Subcutaneous adipose tissue (tissue), 4 donors: ENCODE data around the gene PPME1. TPM values are rescaled to one million over a fixed set of nuclear protein-coding genes. Genes with fewer than 3 reads are reported as not detected.

Source experiments
- total RNA-seq, 4 donors: library from RNA; depleted of rRNA; stranded (reverse); fragments of >200 nt; gene quantifications; one replicate each; pipeline ENCODE4 v1.1.0, GENCODE V29; 2016
- TF ChIP-seq, protein P1 (sequence below): fragments of 450-650 bp; IDR thresholded peaks from one replicate; pipeline ENCODE4 v1.5.1; 2016; ENCODE audit warnings: low read depth, mild to moderate bottlenecking, control low read depth, antibody characterized with exemption, moderate library complexity

The PPME1 gene
- total RNA-seq, 4 donors from 2014 or later: 15.0 to 26.3 (median 19.6) TPM

GRCh38 chr11:74185695-74186094 is 14.6 kb downstream of the PPME1 start:
- TF ChIP-seq, protein P1, sequence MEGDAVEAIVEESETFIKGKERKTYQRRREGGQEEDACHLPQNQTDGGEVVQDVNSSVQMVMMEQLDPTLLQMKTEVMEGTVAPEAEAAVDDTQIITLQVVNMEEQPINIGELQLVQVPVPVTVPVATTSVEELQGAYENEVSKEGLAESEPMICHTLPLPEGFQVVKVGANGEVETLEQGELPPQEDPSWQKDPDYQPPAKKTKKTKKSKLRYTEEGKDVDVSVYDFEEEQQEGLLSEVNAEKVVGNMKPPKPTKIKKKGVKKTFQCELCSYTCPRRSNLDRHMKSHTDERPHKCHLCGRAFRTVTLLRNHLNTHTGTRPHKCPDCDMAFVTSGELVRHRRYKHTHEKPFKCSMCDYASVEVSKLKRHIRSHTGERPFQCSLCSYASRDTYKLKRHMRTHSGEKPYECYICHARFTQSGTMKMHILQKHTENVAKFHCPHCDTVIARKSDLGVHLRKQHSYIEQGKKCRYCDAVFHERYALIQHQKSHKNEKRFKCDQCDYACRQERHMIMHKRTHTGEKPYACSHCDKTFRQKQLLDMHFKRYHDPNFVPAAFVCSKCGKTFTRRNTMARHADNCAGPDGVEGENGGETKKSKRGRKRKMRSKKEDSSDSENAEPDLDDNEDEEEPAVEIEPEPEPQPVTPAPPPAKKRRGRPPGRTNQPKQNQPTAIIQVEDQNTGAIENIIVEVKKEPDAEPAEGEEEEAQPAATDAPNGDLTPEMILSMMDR: no peak

DNA sequence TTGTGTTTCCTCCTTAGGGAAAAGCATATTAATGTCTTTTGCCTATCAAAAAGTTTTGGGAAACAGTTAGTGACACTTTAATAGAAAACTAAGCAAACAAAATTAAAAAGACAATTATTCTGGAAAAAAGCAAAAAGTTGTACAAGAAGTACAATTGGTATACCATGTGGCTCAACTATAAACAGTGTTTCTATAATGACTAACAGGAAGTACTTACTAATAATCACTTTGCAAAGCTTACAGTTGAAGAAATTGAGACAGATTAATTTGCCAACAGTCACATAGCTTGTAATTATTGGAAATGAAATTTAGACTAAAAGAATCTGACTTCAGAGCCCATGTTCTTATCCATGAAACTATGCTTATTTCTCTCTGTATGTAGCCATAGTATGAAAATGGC is 24.7 kb downstream of the PPME1 start:
- TF ChIP-seq, protein P1: no peak

GRCh38 chr11:74196781-74197486 is 25.8 kb downstream of the PPME1 start:
- TF ChIP-seq, protein P1: no peak

- TF ChIP-seq, protein P1: no peak
Observed at GRCh38 chr11:74203966-74204365, 32.9 kb downstream of the PPME1 start.

DNA sequence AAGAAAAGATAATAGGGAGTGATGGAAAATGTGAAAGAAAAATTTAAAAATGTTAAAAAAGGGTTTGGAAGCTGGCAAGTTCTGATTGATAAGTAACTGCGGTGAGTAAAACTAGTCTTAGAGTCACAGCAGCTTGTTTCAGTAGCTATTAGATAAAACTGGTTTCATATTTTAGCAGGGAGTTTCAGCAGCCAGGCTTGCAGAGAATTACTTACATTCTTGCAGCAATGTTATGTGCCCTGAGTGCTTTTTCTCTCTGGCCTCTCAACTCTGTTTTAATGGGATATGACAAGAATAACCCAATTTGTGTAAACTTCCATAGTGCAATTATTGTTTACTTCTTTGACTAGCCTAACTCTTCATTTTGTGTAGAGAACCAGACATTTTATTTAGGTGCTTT is 33.6 kb downstream of the PPME1 start:
- TF ChIP-seq, protein P1: no peak

DNA sequence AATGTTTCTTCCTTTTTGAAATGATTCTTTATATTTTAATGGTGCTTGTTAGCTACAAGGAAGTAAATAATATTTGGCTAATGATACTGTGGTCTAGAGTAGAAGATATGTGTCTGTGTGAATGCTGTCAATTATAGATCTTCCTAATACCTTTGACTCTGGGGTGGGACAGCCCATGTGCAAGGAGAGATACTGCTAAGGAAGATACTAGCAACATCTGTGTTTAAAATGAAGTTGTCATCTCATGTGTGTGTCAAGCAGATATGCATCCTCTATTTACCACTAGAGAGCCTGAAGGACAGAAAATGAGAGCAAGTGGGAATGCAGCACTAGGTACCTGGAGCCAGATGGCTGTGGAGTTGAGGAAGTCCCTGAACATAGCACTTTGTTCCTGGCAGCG is 34.1 kb downstream of the PPME1 start:
- TF ChIP-seq, protein P1: no peak

GRCh38 chr11:74206746-74207145 is 35.7 kb downstream of the PPME1 start:
- TF ChIP-seq, protein P1: no peak
